Mucosa of rectum (tissue), 2 donors: Measurements from ENCODE around the gene ZSCAN16.

Experiments used
- H3K27ac ChIP-seq, 2 donors: one replicate each; pipeline ENCODE4 v1.7.0; 2013; ENCODE audit warnings: inconsistent platforms in 2 of 2, low read depth in 2 of 2, low read length in 2 of 2
- H3K27me3 ChIP-seq, 2 donors: one replicate each; pipeline ENCODE4 v1.7.0; 2013; ENCODE audit warnings: low read length in 2 of 2; ENCODE audit not compliant: control insufficient read depth in 2 of 2, insufficient read depth in 2 of 2
- H3K36me3 ChIP-seq, 2 donors: one replicate each; pipeline ENCODE4 v1.7.0; 2013; ENCODE audit warnings: low read length in 2 of 2; ENCODE audit not compliant: control insufficient read depth in 2 of 2, insufficient read depth in 2 of 2
- H3K4me1 ChIP-seq, 2 donors: one replicate each; pipeline ENCODE4 v1.7.0; 2013; ENCODE audit warnings: low read length in 2 of 2, mild to moderate bottlenecking in 1 of 2; ENCODE audit not compliant: control insufficient read depth in 2 of 2, insufficient read depth in 2 of 2
- H3K4me3 ChIP-seq, 2 donors: one replicate each; pipeline ENCODE4 v1.7.0; 2013; ENCODE audit warnings: low read length in 2 of 2
- H3K9ac ChIP-seq, 2 donors: one replicate each; pipeline ENCODE4 v1.7.0; 2013; ENCODE audit warnings: low read length in 2 of 2, low read depth in 1 of 2, mild to moderate bottlenecking in 1 of 2
- H3K9me3 ChIP-seq, 2 donors: one replicate each; pipeline ENCODE4 v1.7.0; 2013; ENCODE audit warnings: low read length in 2 of 2; ENCODE audit not compliant: control insufficient read depth in 2 of 2
- donor health status: healthy.
- donor health status: Normal muscosa, but diverticular disease.

The ZSCAN16 gene

DNA sequence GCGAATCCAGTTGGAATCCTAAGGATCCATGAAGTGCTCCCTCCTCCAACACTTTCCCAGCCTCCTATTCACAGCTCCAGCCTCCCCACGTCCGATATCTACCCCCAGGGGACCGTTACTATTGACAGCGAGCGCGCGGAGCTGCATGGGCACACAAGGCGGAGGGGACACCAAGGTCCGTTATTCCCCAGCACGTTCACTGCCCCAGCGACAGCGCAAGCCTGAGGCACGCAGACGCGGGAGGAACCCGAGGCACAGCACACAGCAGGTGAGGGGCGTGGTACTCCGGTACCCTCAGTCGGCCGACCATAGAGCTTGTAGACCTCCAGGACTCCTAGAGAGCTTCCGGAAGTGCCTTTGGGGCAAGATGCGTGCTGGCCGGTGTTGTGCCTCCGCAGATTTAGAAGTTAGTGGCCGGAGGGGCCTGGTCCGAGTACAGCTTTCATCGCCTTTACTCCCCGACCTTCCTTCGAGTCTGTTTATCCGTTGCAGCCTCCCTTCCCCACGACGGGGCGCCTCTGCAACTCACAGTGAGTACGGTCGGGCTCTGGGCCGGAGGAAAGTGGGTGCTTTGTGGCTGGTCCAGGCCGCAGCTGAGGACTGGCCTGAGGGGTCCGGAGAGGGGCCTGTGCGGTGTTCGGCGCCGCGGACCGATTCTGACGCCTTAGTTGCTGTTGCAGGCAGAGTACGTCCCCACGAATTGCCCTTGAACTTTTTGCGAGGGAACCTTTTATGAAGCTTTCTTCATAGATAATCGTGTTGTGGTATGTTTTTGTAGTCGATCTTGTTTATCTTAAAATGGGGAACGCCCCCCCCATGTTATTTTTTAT lies 17.3 kb downstream of the ZSCAN16 start, which contains the start of gene ZKSCAN8:
ZKSCAN8 (plus strand) TSS at position 384 of the 830 bp plus-strand sequence. CDS start 6,525 bp downstream, outside the sequence.
- Histone ChIP-seq H3K9me3 (no peaks in the 10 kb centered on the region), H3K36me3 (peaks cover 6 to 7% of the 10 kb centered on the region in 2 donors), H3K27me3 (no peaks in the 10 kb centered on the region), H3K4me3 (peak within 1 kb of the TSS; percentile 94 to 97), H3K27ac (peak within 1 kb of the TSS; percentile 44 to 65), H3K9ac (peak within 1 kb of the TSS; percentile 71 to 83), H3K4me1 (peaks cover 15 to 19% of the 10 kb centered on the region in 2 donors)

GRCh38 chr6:28142446-28142845 lies 18.0 kb downstream of the ZSCAN16 start:
- Histone ChIP-seq H3K27me3 (no peaks in the 10 kb centered on the region), H3K9ac (peak overlapping the region; percentile 71 to 83), H3K27ac (no peak overlapping the region)

DNA sequence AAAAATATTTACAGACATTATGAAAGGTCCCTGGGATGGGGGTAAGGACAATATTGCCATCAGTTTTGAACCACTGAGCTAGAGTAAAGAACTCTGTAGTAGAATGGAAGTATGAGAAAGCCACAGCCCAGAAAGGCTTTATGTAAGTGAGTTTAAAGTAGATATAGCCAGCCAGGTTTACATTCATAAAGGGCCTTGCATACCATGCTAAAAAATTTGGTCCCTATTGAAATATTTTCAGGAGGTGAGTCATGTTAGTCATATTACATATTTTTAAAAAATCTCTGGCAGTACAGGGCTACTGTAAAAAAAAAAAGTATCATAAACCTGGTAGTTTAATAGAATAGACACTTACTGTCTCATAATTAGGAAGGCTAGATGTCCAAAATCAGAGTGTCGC lies 20.8 kb downstream of the ZSCAN16 start:
- Histone ChIP-seq H3K27ac (no peak overlapping the region), H3K27me3 (no peaks in the 10 kb centered on the region), H3K9me3 (no peaks in the 10 kb centered on the region), H3K9ac (no peak overlapping the region), H3K4me1 (peaks cover 7 to 9% of the 10 kb centered on the region in 2 donors), H3K36me3 (peaks cover 24 to 27% of the 10 kb centered on the region in 2 donors), H3K4me3 (no peak overlapping the region)

More at GRCh38 chr6:28142446-28142845, 18.0 kb downstream of the ZSCAN16 start:
- H3K36me3 ChIP-seq, result peaks cover 6 to 7% of the 10 kb centered on the region in 2 donors
- H3K4me3 ChIP-seq, result peak overlapping the region; percentile 94 to 97
- peaks cover 13 to 19% of the 10 kb centered on the region in 2 donors for H3K4me1 ChIP-seq
- H3K9me3 ChIP-seq, result no peaks in the 10 kb centered on the region

DNA sequence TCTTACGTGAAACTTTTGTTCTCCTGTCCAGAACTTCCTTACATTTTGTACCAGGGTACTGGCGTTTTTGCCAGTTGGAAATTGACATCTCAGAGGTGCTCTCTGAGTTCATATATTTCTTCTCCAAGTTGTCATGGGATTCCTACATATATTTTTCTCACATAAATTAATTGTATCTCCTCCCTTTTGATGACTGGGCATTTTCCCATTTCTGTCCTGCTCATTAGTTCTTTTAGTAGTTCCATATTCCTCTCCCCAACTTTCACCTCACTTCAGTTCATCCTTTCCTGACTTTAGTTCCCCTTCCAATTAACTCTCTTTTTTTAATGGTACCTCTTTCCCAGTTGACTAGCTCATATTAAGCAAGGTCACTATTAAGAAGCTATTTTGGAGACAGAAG lies 28.1 kb downstream of the ZSCAN16 start:
- no peaks in the 10 kb centered on the region for H3K27me3 ChIP-seq
- H3K27ac ChIP-seq, result no peak overlapping the region
- H3K4me3 ChIP-seq, result no peak overlapping the region
- H3K36me3 ChIP-seq, result peaks cover 65 to 77% of the 10 kb centered on the region in 2 donors
- H3K4me1 ChIP-seq, result no peaks in the 10 kb centered on the region
- H3K9me3 ChIP-seq, result no peaks in the 10 kb centered on the region
- H3K9ac ChIP-seq, result no peak overlapping the region

GRCh38 chr6:28153546-28153945 lies 29.1 kb downstream of the ZSCAN16 start:
- H3K4me3 ChIP-seq, result no peak overlapping the region
- no peaks in the 10 kb centered on the region for H3K27me3 ChIP-seq
- H3K27ac ChIP-seq, result no peak overlapping the region
- peaks cover 59 to 72% of the 10 kb centered on the region in 2 donors for H3K36me3 ChIP-seq
- no peaks in the 10 kb centered on the region for H3K9me3 ChIP-seq
- H3K9ac ChIP-seq, result no peak overlapping the region
- no peaks in the 10 kb centered on the region for H3K4me1 ChIP-seq

DNA sequence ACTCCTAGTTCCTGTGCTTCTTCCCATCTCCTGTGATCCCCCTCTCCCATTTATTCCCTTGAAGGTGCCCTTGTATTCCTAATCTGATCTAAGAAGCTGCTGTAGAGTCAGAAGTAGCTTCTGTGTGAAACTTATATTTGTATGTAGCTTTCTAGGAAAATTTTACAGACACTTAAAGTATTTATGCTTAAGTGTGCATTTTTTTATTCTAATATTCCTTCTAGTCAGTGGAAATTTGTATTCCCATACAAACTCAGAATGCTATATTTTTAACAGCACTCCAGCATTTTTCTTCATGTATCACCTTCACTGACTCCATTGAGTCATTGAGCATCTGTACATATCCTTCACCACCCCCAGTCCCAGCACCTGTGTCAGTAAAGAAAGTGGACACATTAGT lies 29.9 kb downstream of the ZSCAN16 start:
- H3K9me3 ChIP-seq, result no peaks in the 10 kb centered on the region
- H3K36me3 ChIP-seq, result peaks cover 52 to 64% of the 10 kb centered on the region in 2 donors
- no peak overlapping the region for H3K4me3 ChIP-seq
- H3K27ac ChIP-seq, result no peak overlapping the region
- no peaks in the 10 kb centered on the region for H3K4me1 ChIP-seq
- H3K9ac ChIP-seq, result no peak overlapping the region
- H3K27me3 ChIP-seq, result no peaks in the 10 kb centered on the region

GRCh38 chr6:28158318-28158717 lies 33.9 kb downstream of the ZSCAN16 start:
- peaks cover 3 to 6% of the 10 kb centered on the region in 2 donors for H3K4me1 ChIP-seq
- no peaks in the 10 kb centered on the region for H3K9me3 ChIP-seq
- no peak overlapping the region for H3K27ac ChIP-seq
- H3K27me3 ChIP-seq, result no peaks in the 10 kb centered on the region
- no peak overlapping the region for H3K4me3 ChIP-seq
- peaks cover 17 to 36% of the 10 kb centered on the region in 2 donors for H3K36me3 ChIP-seq
- H3K9ac ChIP-seq, result no peak overlapping the region

GRCh38 chr6:28159029-28159607 lies 34.7 kb downstream of the ZSCAN16 start:
- peaks cover 9 to 28% of the 10 kb centered on the region in 2 donors for H3K36me3 ChIP-seq
- H3K27ac ChIP-seq, result no peak overlapping the region
- no peaks in the 10 kb centered on the region for H3K27me3 ChIP-seq
- H3K9me3 ChIP-seq, result no peaks in the 10 kb centered on the region
- H3K9ac ChIP-seq, result no peak overlapping the region
- H3K4me3 ChIP-seq, result no peak overlapping the region
- H3K4me1 ChIP-seq, result peaks cover 3 to 6% of the 10 kb centered on the region in 2 donors

- H3K27ac ChIP-seq, result no peak overlapping the region
These were observed 35.8 kb downstream of the ZSCAN16 start for GRCh38 chr6:28160233-28160632.

DNA sequence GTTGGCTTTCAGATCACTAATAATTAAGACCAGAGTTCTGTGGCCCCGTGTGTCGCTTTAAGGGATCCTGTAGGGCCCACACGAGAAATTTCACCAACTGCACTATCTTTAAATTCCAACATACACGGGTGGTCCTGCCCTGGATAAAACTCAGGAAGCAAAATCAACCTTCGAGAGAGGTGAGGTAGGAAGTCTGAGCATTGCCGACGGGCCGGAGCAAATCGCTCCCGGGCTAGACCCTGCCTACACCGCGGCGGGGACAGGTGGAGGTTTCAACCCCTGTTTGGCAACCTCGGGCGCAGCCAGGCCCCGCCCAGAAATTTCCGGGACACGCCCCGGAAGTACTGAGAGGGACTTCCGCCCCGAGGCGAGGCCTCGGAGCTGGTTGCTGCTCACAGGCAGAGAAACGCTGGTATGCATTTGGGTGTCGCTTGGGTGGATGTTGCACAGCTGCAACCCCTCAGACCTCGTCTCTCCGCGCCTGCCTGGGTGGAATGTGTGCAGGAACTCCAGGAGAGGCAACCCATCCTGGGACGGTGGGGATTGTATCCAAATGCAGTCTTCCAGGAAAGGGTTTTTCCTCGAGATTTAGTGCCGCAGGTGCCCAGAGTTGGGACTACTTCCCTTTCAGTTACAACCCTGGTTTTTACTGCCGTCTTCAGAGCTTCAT lies 37.1 kb downstream of the ZSCAN16 start:
- H3K36me3 ChIP-seq, result peaks cover 0 to 7% of the 10 kb centered on the region in 2 donors
- H3K27me3 ChIP-seq, result no peaks in the 10 kb centered on the region
- H3K9ac ChIP-seq, result peak overlapping the region; percentile 48 to 50
- H3K4me1 ChIP-seq, result peaks cover 3 to 6% of the 10 kb centered on the region in 2 donors
- H3K27ac ChIP-seq, result peak overlapping the region in 1 of 2 donors; percentile 59
- peak overlapping the region; percentile 82 to 83 for H3K4me3 ChIP-seq
- H3K9me3 ChIP-seq, result no peaks in the 10 kb centered on the region

More at GRCh38 chr6:28160233-28160632, 35.8 kb downstream of the ZSCAN16 start:
- Histone ChIP-seq H3K9ac (no peak overlapping the region), H3K4me3 (no peak overlapping the region), H3K9me3 (no peaks in the 10 kb centered on the region), H3K36me3 (peaks cover 0 to 16% of the 10 kb centered on the region in 2 donors), H3K27me3 (no peaks in the 10 kb centered on the region), H3K4me1 (peaks cover 3 to 6% of the 10 kb centered on the region in 2 donors)
